GM18502 (cell line): ENCODE measurements around the gene LRP1-AS.

Experiments
- ATAC-seq: cut with Tn5 transposase; IDR thresholded peaks from one replicate; pipeline ENCODE4 v1.9.1; 2021; ENCODE audit warnings: mild to moderate bottlenecking; ENCODE audit not compliant: unreplicated experiment, poor library complexity

The LRP1-AS gene

GRCh38 chr12:57105011-57105753 is 42.2 kb downstream of the LRP1-AS start:
- no peak for ATAC-seq

- ATAC-seq, result no peak
These were observed 43.0 kb downstream of the LRP1-AS start for GRCh38 chr12:57104292-57104910.

- no peak for ATAC-seq
These were observed 43.6 kb downstream of the LRP1-AS start for GRCh38 chr12:57103856-57104255.

GRCh38 chr12:57101892-57102695 is 45.3 kb downstream of the LRP1-AS start:
- ATAC-seq, result no peak

GRCh38 chr12:57099766-57100165 is 47.7 kb downstream of the LRP1-AS start:
- ATAC-seq, result no peak

- no peak for ATAC-seq
These were observed 48.2 kb downstream of the LRP1-AS start for GRCh38 chr12:57099047-57099714.

- ATAC-seq, result no peak
These were observed 48.9 kb downstream of the LRP1-AS start for GRCh38 chr12:57098546-57098945.

GRCh38 chr12:57097554-57097835 is 49.9 kb downstream of the LRP1-AS start:
- ATAC-seq, result no peak

- no peak for ATAC-seq
These were observed 50.5 kb downstream of the LRP1-AS start for GRCh38 chr12:57096748-57097553.

- ATAC-seq, result no peak
These were observed 51.3 kb downstream of the LRP1-AS start for GRCh38 chr12:57096099-57096572.

GRCh38 chr12:57095440-57095839 is 52.0 kb downstream of the LRP1-AS start:
- ATAC-seq, result no peak
